ENCODE measurements around the gene NUP93.

Gene NUP93

GRCh38 chr16:56729735-56730662 lies at the start of gene NUP93:
Gene NUP93 (plus strand): TSS chr16:56730129. CDS start chr16:56748248, 18,119 bp downstream.
- peak; percentile 95 for DNase-seq (ENCODE audit: low spot score)

- DNase-seq (ENCODE audit: low spot score): peak; percentile 89
Measured at GRCh38 chr16:56681939-56682702, 47.8 kb upstream of the NUP93 start, which contains the start of gene MT1X. Gene MT1X (plus strand): TSS chr16:56682470. CDS start chr16:56682541, 71 bp downstream.

- no peak for DNase-seq (ENCODE audit: low spot score)
Measured at GRCh38 chr16:56682703-56683397, 47.1 kb upstream of the NUP93 start.

- no peak for DNase-seq (ENCODE audit: low spot score)
Measured at GRCh38 chr16:56683424-56684172, 46.3 kb upstream of the NUP93 start.

- DNase-seq (ENCODE audit: low spot score): no peak
Measured at GRCh38 chr16:56684256-56684925, 45.5 kb upstream of the NUP93 start.

GRCh38 chr16:56684926-56685590 lies 44.9 kb upstream of the NUP93 start:
- DNase-seq (ENCODE audit: low spot score): no peak

GRCh38 chr16:56686758-56687157 lies 43.2 kb upstream of the NUP93 start:
- no peak for DNase-seq (ENCODE audit: low spot score)

GRCh38 chr16:56688762-56689161 lies 41.2 kb upstream of the NUP93 start:
- no peak for DNase-seq (ENCODE audit: low spot score)

- no peak for DNase-seq (ENCODE audit: low spot score)
Measured at GRCh38 chr16:56689171-56689570, 40.8 kb upstream of the NUP93 start.

GRCh38 chr16:56690420-56691122 lies 39.4 kb upstream of the NUP93 start:
- DNase-seq (ENCODE audit: low spot score): no peak

GRCh38 chr16:56691885-56692284 lies 38.0 kb upstream of the NUP93 start:
- DNase-seq (ENCODE audit: low spot score): no peak

GRCh38 chr16:56695246-56695645 lies 34.7 kb upstream of the NUP93 start:
- DNase-seq (ENCODE audit: low spot score): no peak

- DNase-seq (ENCODE audit: low spot score): no peak
Measured at GRCh38 chr16:56697456-56698155, 32.3 kb upstream of the NUP93 start.

- DNase-seq (ENCODE audit: low spot score): no peak
Measured at GRCh38 chr16:56700195-56700594, 29.7 kb upstream of the NUP93 start.

- DNase-seq (ENCODE audit: low spot score): no peak
Measured at GRCh38 chr16:56700631-56701030, 29.3 kb upstream of the NUP93 start.

GRCh38 chr16:56701534-56701933 lies 28.4 kb upstream of the NUP93 start:
- no peak for DNase-seq (ENCODE audit: low spot score)

- DNase-seq (ENCODE audit: low spot score): no peak
Measured at GRCh38 chr16:56702836-56703235, 27.1 kb upstream of the NUP93 start.

- DNase-seq (ENCODE audit: low spot score): no peak
Measured at GRCh38 chr16:56708525-56709442, 21.1 kb upstream of the NUP93 start.

Measured in D341Med (cell line).